NCI-H1105 treated with DMSO at 0.1 percent for 48 hours (cell line): Measurements from ENCODE around the gene SPTBN1.

Source experiments
- DNase-seq: peaks from one replicate; lab custom pipeline; 2025; lab: John Stamatoyannopoulos, UW

SPTBN1 gene

DNA sequence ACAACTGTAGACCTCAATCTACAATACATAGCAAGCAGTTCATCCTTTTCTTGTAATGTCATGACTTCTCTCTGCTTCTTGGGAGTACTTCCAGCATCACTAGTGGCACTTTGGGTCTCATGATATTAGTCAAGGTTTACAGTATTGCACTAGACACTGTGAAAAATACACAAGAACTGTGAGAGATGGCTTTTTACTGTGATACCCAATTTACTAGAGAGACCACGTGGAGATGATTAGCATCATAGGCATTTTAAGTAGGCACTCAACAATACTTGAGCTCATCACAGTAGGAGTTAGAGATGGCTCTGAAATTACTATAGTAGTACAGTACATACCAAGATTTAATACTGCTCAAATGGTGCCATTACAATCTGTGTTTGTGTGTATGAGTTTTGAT is 154.6 kb downstream of the SPTBN1 start:
- no peak for DNase-seq

DNA sequence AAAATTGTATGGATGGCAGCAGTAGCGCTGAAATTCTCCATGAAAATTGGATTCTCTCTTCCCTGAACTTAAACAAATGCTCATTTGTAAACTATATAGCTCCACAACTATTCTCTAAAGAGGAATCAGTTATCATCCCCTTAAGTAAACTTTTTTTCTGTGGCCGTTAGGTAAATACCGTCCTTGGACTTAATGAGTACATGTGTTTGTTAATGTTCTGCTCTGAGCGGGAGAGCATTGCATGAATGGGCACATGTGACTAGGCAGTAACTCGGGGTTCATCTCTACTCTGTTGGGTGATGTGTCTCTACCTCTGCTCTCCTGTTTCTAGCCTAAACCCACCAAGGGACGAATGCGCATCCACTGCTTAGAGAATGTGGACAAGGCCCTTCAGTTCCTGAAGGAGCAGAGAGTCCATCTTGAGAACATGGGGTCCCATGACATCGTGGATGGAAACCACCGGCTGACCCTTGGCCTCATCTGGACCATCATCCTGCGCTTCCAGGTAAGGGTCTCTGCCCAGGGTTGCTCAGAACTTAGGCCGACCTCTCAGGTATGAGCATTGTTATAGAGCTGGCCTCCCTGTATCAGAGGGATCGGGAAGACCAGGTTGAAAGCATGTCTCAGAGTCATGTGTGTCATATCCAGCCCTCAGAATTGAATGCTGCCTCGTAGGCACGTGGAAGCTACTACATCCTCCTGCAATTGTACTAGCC is 155.9 kb downstream of the SPTBN1 start:
- no peak for DNase-seq

DNA sequence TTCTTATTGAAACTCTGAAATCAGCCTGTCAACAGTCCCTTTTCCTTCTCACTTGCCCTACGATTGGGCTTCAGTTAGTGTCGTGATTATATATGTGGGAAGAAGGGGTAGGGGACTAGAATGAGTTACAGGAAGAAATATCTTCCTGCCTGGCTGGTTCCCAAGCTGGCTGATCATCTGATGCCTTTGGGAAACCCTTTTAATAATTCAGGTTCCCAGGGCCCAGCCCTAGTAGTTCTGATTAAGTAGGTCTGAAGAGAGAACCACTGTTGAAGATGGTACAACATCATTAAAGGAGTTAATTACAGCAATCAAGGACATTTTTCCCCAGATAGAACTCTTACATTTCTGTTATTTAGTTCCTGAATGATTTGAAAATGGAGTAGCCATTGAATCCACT is 157.3 kb downstream of the SPTBN1 start:
- peak; percentile 22 for DNase-seq

DNA sequence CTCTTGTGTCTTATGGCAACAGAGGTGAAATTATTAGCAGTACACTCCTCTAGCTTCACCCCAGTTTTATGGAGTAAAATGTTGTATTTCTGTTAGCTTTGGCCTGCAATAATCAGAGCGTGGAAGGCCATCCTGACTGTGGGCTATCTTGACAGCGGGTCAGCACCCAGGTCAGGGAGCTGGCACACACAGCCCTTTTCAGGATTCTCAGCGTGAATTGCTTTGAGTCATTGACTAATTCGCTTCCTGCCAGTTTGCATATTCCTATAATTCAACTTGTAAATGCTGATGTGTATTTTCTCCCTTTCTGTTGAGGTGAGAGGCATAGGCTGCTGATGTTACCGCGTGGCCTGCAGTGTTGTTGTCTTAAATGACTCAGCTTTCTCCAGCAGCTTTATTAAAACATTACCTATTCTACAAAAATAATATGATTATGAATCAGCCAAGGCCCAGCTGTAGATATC is 157.7 kb downstream of the SPTBN1 start:
- DNase-seq = no peak

DNA sequence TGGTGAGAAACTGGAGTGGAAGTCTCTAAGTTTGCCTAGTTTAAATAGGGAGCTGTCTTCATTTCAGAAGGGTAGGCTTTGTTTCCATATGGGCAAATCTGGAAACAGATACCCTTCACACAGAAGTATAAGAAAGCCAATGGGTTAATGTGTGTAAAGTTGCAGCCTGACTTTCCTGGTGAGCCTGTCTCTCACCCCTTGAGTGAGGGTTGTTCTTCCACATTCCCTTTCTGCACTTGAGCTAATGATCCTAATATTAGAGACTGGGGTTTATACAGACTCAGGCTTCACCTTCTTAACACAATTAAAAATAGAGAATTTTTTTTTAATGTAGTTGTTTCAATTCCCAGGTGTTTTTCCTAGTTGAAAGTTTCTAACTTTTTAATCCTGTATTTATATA is 158.7 kb downstream of the SPTBN1 start:
- no peak for DNase-seq

DNA sequence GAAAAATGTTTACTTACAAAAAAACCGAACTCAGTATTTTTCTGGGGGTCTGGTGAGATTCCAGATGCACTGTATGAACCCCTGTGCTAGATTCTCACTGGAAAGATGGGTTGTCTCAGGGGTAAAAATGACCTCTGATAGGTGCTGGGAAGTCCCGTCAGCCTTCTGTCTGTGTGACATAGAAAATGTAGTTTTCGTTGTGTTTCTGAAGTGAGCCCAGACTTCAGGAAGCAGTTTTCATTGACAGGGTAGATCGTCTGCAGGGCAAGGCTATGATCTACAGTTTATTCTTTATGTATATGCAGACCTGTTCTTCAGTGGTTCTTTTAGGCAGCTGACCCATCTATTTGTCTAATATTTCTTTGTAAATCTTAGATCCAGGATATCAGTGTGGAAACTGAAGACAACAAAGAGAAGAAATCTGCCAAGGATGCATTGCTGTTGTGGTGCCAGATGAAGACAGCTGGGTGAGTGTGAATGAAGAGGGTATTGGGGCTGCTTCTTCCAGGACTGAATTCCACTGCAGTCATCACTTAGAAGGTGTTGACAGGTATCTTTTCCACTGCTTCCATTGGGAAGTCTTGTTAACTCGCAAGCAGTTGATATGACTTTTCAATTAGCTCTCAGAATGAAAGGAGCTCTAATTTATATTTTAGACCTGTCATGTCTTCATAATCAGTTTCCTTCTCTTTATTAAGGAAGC is 159.9 kb downstream of the SPTBN1 start:
- DNase-seq = no peak

DNA sequence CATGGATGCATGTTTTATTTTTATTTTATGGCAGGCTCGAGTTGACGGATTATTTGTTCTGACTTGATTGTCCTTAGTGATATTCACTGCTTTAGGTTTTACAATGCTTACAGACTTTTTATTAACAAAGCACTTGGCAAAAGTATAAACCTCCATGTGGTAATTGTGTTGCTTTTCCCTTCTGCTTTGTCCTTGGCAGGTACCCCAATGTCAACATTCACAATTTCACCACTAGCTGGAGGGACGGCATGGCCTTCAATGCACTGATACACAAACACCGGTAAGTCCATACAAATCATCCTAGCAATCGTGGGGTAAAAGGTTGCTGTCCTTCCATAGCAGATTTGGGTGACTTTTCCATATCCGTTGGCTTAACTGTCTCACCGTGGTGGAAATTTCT is 161.3 kb downstream of the SPTBN1 start:
- no peak for DNase-seq

DNA sequence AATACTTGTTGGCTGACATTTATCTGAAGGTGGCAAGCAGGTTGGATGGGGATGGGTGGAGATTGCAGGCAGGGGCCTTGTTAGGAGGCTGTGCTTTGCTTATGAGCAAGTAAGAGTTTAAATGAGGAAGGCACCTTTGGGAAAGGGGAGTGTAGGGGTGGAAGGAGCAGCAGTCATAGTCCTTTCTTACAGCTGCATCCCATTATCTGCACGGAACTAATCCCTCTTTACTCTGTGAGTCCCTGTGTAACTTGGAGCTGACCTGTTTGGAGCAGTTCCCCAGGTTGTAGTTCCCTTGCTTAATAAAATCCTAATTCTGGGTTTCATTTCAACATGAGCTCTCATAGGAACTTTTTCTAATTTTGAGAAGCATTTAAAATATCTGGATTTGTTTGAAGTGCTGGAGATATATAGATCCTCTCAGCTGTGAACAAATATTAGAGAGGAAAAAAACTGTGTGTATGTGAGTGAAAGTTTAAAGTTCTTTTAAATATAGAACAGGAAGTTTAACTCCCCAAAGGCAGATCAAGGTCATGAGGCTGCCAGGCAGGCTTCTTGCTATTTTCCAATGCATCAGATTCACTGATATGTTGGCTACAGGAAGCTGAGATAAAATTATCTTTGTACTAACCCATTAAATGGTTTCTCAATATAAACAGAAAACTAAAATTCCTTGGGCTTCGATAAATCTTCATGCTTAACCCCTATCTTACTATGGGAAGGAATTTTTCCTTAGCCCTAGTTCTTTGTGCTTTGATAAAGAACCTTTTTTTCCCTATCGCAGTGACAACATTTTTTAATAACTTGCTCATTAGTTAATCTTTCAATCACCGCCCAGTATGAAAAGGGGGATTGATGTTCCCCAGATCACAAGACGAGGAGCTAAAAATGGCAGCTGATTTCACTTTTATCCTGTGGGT is 162.8 kb downstream of the SPTBN1 start:
- no peak for DNase-seq

DNA sequence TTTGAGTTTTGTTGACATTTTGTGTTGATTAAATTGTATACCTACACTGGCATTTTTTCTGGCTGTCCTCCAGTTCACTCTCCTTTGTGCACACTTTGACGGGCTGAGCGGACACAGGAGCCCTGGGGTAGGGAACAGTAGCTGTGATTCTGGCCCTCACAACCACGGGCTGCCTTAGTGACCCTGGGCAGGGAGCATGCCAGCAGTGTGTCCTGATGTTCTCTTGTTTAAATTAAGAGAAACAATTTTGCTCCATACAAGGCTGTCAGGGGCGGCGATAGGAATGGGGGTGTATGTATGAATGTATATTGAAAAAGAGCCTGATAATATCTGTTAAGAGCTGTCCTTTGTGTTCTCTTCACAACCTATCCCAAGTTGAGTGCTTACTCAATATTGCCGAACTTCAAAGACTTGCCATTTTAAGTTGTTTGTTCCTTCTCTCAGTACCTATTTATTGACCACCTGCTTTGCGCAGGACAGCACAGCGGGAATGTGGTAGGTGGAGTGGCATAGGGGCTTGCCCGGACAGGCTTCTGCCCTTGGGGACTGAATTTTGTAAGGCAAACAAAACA is 163.6 kb downstream of the SPTBN1 start:
- DNase-seq = peak; percentile 11

DNA sequence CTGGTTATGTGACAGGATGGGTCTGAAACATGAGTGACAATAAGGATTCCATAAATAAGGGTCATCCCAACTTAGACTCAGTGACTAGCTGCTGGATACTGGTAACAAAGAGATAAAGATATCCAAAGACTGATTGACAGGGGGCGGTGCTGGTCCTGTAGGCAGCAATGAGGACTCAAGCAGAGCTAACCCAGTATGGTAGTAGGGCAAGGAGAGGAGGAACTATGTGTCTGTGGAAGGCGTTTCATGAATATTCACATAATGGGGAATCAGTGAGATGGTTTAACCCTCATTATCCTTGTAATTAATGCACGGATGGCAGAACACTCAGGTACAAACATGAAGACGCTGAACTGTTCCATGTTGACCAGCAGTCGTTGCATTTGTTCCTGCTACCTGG is 164.8 kb downstream of the SPTBN1 start:
- DNase-seq = no peak

DNA sequence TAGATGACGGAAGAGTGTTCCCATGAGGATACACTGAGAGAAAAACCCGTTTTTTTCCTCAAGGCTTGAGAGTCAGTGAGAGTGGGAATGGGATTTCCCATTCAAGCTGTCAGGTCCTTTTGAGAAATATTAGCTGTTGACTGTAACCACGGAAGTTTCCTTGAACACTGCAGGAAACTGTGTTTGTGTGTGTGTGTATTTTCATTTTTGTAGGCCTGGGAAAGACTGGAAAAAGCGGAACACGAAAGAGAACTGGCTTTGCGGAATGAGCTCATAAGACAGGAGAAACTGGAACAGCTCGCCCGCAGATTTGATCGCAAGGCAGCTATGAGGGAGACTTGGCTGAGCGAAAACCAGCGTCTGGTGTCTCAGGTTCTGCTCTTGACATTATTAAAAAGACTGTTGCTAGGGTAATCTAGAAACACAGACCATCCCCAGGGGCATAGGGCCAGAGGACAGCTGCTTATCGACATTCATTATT is 168.5 kb downstream of the SPTBN1 start:
- no peak for DNase-seq

DNA sequence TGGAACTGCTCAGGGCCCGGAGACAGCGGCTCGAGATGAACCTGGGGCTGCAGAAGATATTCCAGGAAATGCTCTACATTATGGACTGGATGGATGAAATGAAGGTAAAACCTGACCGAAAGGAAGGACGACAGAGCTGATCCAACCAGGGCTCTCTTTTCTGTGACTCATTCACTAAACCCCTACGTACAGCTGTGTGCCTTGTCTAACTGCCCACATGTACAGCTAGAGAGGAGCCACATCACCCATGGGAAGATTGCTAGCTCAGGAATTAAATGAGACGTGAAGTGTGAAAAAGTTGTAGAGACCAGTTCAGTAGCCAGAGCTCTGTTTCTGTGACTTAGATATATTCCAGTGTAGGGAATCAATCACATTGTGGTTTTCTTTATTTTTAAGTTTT is 170.0 kb downstream of the SPTBN1 start:
- no peak for DNase-seq

DNA sequence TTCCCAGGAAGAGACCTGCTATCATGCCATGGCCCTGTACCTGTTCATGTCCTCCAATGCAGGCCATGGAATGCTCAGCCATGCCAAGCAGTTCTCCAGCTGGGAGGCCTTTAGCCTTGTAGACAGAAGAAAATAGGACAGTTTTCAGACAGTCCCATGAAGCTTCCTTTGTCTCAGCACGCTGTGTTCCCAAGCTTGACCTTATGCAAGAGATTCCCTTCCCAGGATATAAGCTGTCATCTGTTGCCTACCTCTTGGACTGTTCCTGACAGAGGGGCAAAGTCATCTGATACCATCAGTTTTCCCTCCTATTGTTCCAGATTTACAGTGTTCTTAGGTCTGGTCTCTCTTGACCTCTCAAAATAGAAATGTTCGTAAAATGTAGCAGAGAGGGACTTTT is 170.8 kb downstream of the SPTBN1 start:
- no peak for DNase-seq

DNA sequence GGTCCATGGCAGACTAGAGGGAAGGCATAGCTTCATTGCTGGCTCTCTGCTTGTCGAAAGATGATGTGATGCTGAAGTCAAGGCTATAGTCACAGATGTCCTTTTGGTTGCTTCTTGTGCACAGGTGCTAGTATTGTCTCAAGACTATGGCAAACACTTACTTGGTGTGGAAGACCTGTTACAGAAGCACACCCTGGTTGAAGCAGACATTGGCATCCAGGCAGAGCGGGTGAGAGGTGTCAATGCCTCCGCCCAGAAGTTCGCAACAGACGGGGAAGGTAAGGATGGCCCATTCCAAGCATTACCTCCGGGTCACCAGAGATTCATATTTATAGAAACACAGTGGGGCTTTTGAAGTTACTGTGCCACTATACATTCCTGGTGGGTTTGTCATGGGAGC is 171.8 kb downstream of the SPTBN1 start:
- no peak for DNase-seq

DNA sequence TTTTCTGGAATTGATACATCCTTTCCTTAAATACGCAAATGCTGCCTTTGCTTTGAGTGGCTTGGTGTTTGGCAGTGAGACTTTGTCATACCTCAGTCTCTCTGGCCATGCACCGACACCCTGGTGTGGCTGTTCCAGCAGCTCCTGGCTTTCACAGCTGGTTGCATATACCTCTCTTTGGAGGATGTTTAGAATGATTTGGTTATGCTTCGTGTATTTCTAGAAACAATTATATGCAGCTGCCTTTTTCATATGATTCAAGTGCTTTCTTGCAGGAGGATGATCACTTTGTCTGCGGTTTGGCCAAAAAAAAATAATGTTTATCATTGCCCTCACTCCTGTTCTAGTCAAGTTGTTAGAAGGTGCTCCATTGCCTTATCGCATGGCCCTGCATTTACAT is 172.3 kb downstream of the SPTBN1 start:
- DNase-seq = no peak

DNA sequence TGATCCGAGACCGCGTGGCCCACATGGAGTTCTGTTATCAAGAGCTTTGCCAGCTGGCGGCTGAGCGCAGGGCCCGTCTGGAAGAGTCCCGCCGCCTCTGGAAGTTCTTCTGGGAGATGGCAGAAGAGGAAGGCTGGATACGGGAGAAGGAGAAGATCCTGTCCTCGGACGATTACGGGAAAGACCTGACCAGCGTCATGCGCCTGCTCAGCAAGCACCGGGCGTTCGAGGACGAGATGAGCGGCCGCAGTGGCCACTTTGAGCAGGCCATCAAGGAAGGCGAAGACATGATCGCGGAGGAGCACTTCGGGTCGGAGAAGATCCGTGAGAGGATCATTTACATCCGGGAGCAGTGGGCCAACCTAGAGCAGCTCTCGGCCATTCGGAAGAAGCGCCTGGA is 172.8 kb downstream of the SPTBN1 start:
- no peak for DNase-seq

DNA sequence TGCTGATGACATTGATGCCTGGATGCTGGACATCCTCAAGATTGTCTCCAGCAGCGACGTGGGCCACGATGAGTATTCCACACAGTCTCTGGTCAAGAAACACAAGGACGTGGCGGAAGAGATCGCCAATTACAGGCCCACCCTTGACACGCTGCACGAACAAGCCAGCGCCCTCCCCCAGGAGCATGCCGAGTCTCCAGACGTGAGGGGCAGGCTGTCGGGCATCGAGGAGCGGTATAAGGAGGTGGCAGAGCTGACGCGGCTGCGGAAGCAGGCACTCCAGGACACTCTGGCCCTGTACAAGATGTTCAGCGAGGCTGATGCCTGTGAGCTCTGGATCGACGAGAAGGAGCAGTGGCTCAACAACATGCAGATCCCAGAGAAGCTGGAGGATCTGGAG is 173.3 kb downstream of the SPTBN1 start:
- DNase-seq = no peak

DNA sequence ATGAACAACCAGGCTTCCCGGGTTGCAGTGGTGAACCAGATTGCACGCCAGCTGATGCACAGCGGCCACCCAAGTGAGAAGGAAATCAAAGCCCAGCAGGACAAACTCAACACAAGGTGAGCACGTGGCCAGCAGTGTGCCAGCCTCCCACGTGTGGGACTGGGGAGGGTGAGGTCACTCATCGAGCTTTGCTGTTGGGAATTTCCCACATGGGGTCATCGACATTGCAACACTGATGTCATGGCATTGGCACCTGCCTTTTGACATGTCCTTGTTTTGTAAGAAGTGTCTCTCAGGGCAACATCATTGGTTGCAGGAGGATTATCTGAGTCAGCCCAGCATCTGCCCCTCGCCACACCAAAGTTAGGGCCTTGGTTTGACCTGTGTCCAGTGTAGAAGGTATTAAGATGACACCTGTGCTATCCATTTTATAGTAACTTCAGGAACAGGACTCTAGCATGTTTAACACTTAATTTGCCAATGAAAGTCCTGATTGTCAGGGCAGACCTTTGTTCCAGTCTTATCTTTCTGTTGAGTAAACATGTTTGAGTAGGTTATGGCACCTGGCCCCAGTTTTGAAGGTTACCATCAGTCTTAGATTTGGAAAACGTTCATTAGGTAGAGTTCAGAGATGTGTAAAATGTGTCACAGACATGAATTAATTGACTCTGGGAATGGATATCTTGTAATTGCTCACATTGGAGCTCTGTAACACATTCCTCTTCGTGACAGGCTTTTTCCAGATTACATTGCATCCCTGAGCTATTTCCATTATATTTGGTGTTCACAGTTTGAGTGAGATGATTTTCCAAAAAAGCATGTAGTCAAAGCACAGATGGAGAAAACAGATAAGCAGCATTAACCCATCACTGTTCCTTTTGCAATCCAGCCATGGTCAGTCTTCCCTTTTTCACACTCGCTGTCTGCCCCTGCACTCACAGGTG is 174.1 kb downstream of the SPTBN1 start:
- DNase-seq = no peak

DNA sequence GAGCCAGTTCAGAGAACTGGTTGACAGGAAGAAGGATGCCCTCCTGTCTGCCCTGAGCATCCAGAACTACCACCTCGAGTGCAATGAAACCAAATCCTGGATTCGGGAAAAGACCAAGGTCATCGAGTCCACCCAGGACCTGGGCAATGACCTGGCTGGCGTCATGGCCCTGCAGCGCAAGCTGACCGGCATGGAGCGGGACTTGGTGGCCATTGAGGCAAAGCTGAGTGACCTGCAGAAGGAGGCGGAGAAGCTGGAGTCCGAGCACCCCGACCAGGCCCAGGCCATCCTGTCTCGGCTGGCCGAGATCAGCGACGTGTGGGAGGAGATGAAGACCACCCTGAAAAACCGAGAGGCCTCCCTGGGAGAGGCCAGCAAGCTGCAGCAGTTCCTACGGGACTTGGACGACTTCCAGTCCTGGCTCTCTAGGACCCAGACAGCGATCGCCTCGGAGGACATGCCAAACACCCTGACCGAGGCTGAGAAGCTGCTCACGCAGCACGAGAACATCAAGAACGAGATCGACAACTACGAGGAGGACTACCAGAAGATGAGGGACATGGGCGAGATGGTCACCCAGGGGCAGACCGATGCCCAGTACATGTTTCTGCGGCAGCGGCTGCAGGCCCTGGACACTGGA is 174.9 kb downstream of the SPTBN1 start:
- no peak for DNase-seq

DNA sequence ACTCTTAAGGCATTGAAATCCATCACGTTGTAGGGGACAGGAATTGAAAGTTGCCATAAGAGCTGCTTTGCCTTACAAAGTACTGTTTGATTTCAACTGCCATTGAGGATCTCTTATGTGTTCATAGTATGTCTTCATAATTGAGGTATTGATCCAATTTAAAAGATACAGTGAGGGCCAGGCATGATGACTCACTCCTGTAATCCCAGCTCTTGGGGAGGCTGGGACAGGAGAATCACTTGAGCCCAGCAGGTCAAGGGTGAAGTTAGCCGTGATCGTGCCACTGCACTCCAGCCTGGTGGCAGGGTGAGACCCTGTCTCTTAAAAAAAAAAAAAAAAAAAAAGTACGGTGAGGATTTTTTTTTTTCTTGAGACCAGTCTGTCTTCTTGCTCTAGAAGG is 175.6 kb downstream of the SPTBN1 start:
- DNase-seq = no peak
